Endometrial microvascular endothelial cells (primary cell): ENCODE measurements around the gene MCIDAS. TPM values are rescaled to one million over a fixed set of nuclear protein-coding genes. Genes with fewer than 3 reads are reported as not detected.

Experiments
- in situ Hi-C: cut with HindIII; loops from 2 replicates; pipeline ENCODE4 v1.10.0; 2017; ENCODE audit warnings: low sequenced_read_pairs, low pct_unique_long_range_greater_than_20kb; ENCODE audit errors: inconsistent ontology term
- total RNA-seq: library from RNA; depleted of rRNA; stranded (reverse); fragments of >200 nt; gene quantifications from one replicate; pipeline ENCODE4 v1.2.3, GENCODE V29; 2015; ENCODE audit errors: inconsistent ontology term

The MCIDAS gene
- total RNA-seq, 1 donor from 2014 or later = not detected

DNA sequence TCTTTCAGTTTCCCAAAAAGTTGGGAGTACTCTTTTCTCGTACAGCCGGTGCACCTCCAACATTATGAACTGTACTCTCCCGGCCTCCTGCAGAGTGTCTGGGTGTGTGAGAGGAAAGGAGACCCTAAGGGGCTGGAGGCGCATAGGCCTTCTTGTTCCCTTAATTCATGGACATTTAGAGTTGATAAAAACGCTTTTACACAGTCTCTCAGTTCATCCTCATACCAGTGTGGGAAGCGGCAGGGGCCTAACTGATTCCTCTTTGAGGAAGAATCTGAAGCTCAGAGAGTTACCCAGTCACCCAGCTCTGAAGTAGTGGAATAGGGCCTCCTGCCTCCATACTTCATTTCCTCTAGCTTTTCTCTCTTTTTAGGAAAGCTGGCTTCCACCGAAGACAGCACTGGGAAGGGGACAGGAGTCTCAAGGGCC is 3.3 kb downstream of the MCIDAS start:
- in situ Hi-C loops = no loop called here

DNA sequence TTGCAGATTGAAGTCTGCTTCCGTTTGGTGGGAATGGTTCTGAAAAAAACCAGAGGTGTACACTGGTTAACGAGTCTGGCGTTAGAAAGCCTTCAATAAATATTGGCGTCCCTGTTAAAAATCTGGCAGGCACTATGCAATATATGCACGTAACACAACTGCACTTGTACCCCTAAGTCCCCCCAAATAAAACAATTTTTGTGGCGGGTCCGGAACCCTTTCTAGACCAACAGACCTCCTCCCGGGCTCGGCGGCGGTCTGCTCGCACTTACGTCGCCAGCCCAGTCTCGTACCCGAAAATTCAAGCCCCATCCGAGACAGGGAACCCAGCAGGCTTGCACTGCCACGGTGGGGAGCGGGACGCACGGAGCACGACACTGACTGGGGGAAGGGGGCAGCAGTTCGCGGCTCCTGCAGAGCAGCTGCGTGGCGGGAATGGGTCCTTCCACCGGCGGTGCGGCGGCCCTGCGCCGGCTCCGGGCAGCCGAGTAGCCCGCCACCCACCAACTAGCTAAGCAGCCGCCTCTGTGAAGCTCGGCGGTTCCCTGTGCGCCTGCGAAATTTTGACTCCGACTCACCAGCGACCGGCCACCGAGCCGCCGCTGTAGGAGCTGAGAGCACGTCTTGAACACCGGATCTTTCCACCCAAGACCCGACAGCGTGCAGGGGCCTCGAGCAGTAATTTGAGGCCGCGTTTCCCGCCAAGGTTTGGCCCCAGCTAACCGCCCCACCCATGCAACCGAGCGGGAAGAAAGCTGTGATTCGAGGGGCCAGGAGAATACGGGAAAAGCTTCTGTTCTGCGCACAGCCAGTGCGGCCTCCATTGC is 3.9 kb downstream of the MCIDAS start:
- in situ Hi-C loops = no loop called here

GRCh38 chr5:55222092-55222984 is 4.8 kb downstream of the MCIDAS start:
- in situ Hi-C loops = no loop called here

DNA sequence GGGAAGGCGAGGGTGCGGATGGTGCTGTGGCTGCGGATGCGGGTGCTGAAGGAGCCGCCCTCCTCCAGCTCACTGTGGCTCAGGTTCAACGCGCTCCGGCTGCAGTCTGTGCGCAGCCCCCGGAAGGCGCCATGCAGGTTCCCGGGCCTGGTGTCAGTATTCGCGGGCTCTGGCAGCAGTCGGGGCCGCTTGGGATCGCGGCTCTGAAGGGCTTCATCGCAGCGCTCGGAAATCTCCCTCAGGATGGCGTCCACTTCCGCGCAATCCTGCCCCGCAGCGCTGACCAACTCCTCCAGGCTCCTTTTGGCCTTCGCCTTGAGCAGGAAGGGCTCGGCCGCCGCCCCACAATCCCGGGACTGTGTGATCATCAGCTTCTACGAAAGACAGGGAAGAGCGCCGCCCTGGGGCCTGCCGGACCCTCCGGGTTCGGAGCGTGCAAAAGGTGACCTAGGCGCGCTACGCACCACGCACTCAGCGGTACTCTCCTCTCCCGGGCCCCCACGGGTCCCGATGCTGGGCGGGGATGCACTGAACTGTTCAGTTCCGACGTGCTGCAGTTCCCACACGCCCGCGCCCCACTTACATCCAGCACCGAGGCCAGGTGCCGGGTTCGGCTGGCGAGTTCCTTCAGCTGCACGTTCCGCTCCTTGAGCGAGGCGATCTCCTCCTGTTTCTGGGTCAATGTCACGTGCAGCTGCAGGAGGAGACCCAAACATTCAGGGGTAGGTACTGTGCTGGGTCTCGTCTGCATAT is 6.5 kb downstream of the MCIDAS start:
- in situ Hi-C loops = no loop called here

- in situ Hi-C loops = no loop called here
Observed at GRCh38 chr5:55219770-55220169, 7.3 kb downstream of the MCIDAS start.

DNA sequence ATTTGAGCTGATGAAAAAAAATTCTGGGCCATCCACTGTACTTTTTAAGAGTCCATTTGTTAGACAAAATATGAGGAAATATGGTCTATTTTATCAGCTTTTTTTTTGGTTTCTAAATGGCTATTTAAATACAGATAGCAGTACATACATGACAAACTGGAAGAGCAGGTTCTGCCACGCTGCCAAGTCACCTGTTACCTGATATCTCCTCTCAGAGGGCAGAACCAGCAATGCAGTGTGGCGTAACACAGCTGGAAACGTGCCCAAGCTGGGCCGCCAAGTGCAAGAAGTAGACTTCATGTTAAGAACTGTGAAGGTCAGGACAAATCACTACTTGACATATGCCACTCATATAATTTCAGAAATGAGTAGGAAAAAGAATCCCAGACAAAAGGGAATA is 8.1 kb downstream of the MCIDAS start:
- in situ Hi-C loops = no loop called here

GRCh38 chr5:55211184-55211874 is 15.8 kb downstream of the MCIDAS start:
- in situ Hi-C loops = no loop called here

DNA sequence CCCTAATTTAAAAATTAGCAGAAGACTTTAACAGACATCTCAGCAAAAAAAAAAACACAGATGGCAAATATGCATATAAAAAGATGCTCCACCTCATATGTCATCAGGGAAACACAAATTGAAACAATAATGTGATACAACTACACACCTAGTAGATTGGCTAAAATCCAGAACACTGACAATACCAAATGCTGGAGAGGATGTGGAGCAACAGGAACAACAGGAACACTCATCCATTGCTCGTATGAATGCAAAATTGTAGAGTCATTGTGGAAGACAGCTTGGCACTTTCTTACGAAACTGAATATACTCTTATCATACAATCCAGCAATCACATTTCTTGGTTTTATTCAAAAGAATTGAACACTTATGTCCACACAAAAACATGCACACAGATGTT is 22.1 kb downstream of the MCIDAS start:
- in situ Hi-C loops = no loop called here

GRCh38 chr5:55191165-55191564 is 36.0 kb downstream of the MCIDAS start:
- in situ Hi-C loops = no loop called here

- in situ Hi-C loops = loop anchor here (10.0 kb wide), 1 partner anchor 46 kb away; the partner anchor contains the start of gene CCNO
Observed at GRCh38 chr5:55188656-55189540, 38.2 kb downstream of the MCIDAS start.

- in situ Hi-C loops = loop anchor here (10.0 kb wide), 1 partner anchor 47 kb away; the partner anchor contains the start of gene CCNO
Observed at GRCh38 chr5:55187370-55187769, 39.7 kb downstream of the MCIDAS start.

- in situ Hi-C loops = loop anchor here (10.0 kb wide), 1 partner anchor 55 kb away; the partner anchor contains the start of gene CCNO
Observed at GRCh38 chr5:55180016-55180415, 47.1 kb downstream of the MCIDAS start.

DNA sequence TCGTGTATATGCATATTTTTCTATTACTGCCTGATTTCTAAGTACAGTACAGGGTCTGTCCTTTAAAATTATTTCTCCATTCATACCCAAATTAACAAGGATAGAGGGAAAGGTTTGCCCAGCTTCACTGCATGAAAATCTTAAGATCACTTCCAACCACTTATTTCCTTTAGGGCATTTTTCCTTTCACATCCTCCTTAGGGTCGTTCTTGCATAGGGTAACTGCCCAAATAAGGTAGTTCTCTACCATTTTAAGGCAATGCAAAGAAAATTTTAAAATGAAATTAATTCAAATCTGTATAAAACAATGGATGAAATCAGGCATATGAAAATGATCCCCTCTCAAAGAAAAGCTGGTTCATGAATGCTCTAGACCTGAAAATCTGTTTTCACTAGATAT is 50.0 kb downstream of the MCIDAS start:
- in situ Hi-C loops = no loop called here

DNA sequence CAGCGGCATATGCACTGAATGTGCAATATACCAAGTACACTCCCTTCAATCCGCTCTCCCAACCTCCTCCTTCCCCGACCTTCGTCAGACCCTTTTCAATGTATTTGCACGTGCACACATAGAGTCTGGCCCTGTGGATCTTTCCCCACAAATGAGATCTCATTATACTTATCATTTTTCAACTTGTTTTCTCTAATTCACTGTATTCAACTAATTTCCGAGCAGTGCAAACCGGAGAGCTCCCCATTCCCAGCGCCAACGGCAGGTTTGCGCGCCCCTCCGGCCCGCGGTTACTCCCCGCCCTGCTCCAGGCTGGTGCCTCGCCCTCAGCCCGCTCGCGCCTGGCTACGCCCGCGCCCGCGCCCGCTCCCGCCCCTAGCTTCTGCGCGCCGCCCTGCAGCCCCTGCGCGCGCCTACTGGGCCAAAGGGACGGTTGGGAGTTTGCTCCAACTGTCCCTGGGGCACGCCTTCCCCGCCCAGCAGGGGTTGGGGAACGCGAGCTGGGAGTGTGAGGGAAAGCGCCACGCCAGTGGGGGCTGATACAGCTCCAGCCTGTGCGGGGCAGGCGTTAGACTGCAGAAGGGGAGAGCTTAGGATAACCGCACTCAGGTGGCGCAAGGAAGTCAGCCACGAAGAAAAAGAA is 50.8 kb downstream of the MCIDAS start:
- in situ Hi-C loops = no loop called here

GRCh38 chr5:55175781-55176175 is 51.3 kb downstream of the MCIDAS start:
- in situ Hi-C loops = no loop called here

GRCh38 chr5:55173687-55174230 is 53.4 kb downstream of the MCIDAS start:
- in situ Hi-C loops = no loop called here
